ENCODE data around the gene LRMDA.
"Not testable (repeated sequence)": the region's sequence is repeated elsewhere in the genome, so short reads cannot be mapped to it uniquely, and the experiment has no call there.

Gene LRMDA

GRCh38 chr10:75592151-75592787, 160.8 kb downstream of the LRMDA start:
- no peak for DNase-seq

DNA sequence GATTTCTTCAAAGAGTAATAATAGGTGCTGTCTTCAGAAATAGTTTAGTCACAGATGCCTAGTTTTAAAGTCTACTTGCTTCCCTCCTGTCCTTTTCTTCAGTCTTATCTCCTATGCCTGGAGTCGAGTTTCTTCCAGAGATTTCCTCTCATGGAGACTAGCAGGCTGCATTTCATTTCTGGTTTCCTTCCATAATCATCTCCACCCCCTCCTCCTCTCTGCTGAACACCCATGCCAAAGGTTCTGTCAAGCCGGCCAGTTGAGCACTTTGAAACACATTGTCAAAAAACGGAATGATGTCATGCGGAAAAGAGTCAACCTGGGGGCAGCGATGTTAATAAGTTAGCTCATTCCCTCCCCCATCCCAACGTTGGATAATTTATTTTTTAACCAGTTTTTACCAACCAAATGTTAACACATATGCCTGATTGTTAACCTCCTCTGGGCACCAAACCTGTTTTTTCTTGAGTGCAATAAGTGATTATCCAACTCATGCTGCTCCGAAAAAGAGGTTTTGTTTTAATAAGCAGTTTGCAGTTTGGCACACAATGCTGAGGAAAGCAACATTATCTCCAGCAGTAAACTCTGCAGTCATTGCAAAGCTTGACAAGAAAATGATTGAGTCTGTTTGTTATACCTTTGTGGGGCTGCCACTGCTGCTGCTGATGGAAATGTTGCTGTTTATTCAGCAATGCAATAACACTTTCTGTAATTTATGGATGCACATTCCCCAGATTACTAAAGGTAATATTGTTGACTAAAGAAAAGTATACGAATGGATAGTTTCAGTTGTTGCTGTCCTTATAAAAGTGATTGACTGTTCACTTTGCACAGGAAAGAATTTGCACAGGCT, 161.6 kb downstream of the LRMDA start:
- DNase-seq: no peak

DNA sequence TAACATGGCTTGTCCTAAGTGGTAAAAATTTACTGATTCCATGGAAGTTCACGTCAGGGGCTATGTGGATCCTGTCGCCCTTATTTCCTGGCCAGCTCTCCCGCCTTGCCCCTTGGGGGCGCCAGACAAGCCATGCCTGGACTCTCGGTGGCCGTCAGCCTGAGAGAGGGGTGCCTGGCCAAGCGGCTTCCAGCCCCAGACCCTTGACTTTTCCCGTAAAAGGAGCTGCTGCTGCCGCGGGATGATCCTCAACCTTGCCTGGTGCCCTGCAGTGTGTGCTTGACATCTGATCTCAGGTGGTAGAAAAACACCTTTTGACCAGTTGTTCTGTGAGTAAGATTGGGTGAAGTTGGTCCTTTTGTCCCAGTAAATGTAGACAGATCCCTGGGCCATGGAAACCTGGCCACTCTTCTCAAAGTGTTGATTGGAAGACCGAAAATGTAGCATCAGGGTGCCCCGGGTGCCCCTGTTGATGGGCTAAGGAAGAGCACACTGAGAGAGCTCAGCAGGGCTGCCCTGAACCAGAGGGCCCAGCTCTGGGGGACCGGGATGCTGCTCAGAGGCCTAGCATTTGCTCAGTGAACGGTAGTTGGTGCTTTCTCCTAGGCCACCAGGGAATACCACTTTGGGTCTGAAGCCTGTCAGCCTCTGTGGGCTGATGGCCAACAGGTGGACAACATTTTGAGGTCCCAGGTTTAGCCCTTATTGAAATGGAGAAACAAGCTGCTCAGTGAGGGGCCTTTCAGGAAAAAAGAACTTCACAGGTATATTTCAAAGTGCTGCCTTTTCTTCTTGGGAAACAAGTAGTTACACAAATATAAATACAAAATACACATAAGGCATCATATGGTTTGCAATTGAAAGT, 162.5 kb downstream of the LRMDA start:
- DNase-seq: no peak

GRCh38 chr10:75596930-75597620, 165.7 kb downstream of the LRMDA start:
- no peak for DNase-seq

GRCh38 chr10:75597773-75598440, 166.5 kb downstream of the LRMDA start:
- DNase-seq: no peak

DNA sequence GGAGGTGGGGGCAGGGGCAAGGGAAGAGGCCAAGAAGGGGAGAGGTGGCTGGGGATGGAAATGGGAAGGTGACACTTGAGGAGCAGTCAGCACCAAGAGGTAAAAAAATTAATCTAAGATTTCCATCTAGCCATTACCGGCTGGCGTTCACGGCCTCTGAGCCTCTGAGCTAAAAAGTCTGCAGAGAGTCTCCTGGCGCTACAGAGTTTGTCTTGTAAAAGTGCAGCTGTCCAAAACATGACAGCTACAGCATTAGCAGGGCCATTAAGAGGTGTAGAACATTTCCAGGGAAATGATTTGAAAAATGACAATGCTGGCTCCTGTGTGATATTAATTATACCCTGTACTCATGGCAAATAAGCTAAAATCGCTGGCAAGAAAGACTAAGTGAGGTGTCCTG, 167.6 kb downstream of the LRMDA start:
- DNase-seq: no peak

- DNase-seq: no peak
Observed at GRCh38 chr10:75599875-75600648, 168.6 kb downstream of the LRMDA start.

GRCh38 chr10:75600833-75601232, 169.4 kb downstream of the LRMDA start:
- no peak for DNase-seq

GRCh38 chr10:75602341-75602740, 170.9 kb downstream of the LRMDA start:
- no peak for DNase-seq

DNA sequence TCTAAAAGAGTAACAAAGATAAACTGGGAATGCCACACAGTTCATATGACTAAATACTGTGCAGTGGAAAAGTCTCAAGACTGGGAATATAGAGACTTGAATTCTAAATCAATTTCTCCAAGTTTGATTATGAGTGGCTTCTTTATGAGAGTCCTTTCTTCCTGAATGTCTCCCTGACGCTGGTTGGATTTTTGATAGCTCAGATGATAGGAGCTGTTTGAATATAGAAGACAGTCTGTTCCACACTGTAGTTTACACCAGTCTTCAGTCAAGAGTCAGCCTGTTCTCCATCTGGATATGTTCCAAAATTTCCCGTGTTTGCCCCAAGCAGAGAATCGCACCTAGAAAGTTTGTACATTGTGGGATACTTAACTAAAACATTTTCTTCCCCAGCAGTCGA, 173.7 kb downstream of the LRMDA start:
- no peak for DNase-seq

GRCh38 chr10:75605795-75606194, 174.4 kb downstream of the LRMDA start:
- DNase-seq: not testable (repeated sequence)

- no peak for DNase-seq
Observed at GRCh38 chr10:75606203-75606779, 174.9 kb downstream of the LRMDA start.

GRCh38 chr10:75607576-75607975, 176.2 kb downstream of the LRMDA start:
- DNase-seq: no peak

GRCh38 chr10:75610183-75610582, 178.8 kb downstream of the LRMDA start:
- no peak for DNase-seq

DNA sequence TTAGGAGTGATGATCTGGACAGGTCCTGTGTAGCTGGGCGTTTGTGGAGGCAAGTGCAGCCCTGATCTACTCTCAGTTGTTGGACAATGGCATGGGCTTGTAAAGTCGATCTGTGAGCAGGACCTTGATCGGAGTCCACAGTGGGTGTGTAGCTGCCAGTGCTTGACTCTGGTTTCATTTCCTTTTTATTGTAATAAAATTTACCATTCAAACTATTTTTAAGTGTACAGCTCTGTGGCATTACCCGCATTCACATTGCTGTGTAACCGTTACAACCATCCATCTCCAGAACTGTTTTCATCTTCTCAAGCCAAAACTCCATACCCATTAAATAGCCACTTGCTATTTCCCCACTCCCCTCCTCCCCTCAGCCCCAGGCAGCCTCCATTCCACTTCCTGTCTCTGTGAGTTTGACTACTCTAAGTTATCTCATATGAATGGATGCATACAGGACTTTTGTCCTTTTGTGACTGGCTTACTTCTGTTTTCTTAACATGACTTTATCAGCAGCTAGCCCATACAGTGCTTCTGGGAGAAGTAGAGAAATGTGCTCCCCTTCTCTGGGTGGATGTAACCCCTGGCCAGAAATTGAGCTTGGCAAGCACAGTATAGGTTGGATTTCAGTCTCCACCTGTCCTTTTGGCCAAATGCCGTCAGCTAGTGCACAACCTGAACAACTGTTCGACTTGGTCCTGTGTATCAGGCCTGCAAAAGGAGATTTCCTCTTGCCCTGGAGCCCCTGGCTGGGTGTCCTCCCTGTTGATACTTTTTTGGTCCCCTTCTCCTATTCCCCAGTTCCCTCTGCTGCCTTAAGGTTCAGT, 180.0 kb downstream of the LRMDA start:
- DNase-seq: no peak

GRCh38 chr10:75611993-75612372, 180.6 kb downstream of the LRMDA start:
- DNase-seq: no peak

GRCh38 chr10:75612904-75613684, 181.7 kb downstream of the LRMDA start:
- DNase-seq: no peak

GRCh38 chr10:75613685-75614504, 182.5 kb downstream of the LRMDA start:
- DNase-seq: no peak
